Measurements from ENCODE around the gene CIC.

- TF ChIP-seq POLR2AphosphoS5 (IDR thresholded peaks at IDR 0.05; ENCODE audit: low read depth, low read length): no peak
- TF ChIP-seq REST (IDR thresholded peaks at IDR 0.05; ENCODE audit: insufficient read depth in 1 of 2, low read depth in 2 of 2, low read length in 2 of 2): no peak
- TF ChIP-seq TAF1 (IDR thresholded peaks at IDR 0.05; ENCODE audit: borderline replicate concordance, insufficient read depth, low read length): no peak
Observed at GRCh38 chr19:42272535-42272897, 3.5 kb downstream of the CIC start.
